Choroid plexus epithelial cell (primary cell): ENCODE results near the gene INVS.
"Not testable (repeated sequence)": the region's sequence is repeated elsewhere in the genome, so short reads cannot be mapped to it uniquely, and the experiment has no call there.

Source experiments
- DNase-seq: peaks from one replicate; pipeline ENCODE4 v3.0.0-alpha.2; 2010; ENCODE audit warnings: low read depth
- H3K4me3 ChIP-seq: 2 replicates; pipeline ENCODE4 v1.5.1; 2011; ENCODE audit warnings: low read depth, mild to moderate bottlenecking, control low read depth, low read length, moderate library complexity
- CTCF ChIP-seq: conservative IDR thresholded peaks from 2 replicates; pipeline ENCODE4 v1.5.1; 2011; ENCODE audit warnings: low read depth, mild to moderate bottlenecking, control low read depth, inconsistent platforms, low read length, moderate library complexity

INVS gene

GRCh38 chr9:100098887-100099721 is at the start of gene INVS, which contains the start of gene ERP44:
Gene INVS (plus strand): TSS chr9:100099243. CDS start chr9:100104522, 5,279 bp downstream.
Gene ERP44 (minus strand): TSS chr9:100099000. CDS start chr9:100098840, 160 bp downstream.
- TF ChIP-seq CTCF = no peak
- peak; percentile 99 for DNase-seq
- H3K4me3 ChIP-seq = peak within 1 kb of the TSS; percentile 98

- H3K4me3 ChIP-seq = no peak overlapping the region
- no peak for TF ChIP-seq CTCF
- DNase-seq = no peak
Measured at GRCh38 chr9:100049551-100049950, 49.5 kb upstream of the INVS start.

- no peak for DNase-seq
- no peak overlapping the region for H3K4me3 ChIP-seq
- TF ChIP-seq CTCF = no peak
Measured at GRCh38 chr9:100052375-100052774, 46.7 kb upstream of the INVS start.

GRCh38 chr9:100056561-100056960 is 42.5 kb upstream of the INVS start:
- no peak overlapping the region for H3K4me3 ChIP-seq
- no peak for TF ChIP-seq CTCF
- no peak for DNase-seq

- DNase-seq = no peak
- no peak overlapping the region for H3K4me3 ChIP-seq
- no peak for TF ChIP-seq CTCF
Measured at GRCh38 chr9:100057624-100058023, 41.4 kb upstream of the INVS start.

GRCh38 chr9:100058699-100059579 is 40.1 kb upstream of the INVS start:
- no peak for DNase-seq
- TF ChIP-seq CTCF = no peak
- H3K4me3 ChIP-seq = no peak overlapping the region

- H3K4me3 ChIP-seq, DNase-seq: not testable (repeated sequence)
Measured at GRCh38 chr9:100062683-100063082, 36.4 kb upstream of the INVS start.
